Thoracic aorta (tissue), 2 donors: Measurements from ENCODE around the gene COL12A1. TPM values are rescaled to one million over a fixed set of nuclear protein-coding genes. Genes with fewer than 3 reads are reported as not detected.

Source experiments
- ATAC-seq: fragments of 150-250 bp; one replicate; pipeline ENCODE4 v1.8.0; 2017; ENCODE audit warnings: low read depth; ENCODE audit not compliant: insufficient number of reproducible peaks, low FRiP score
- DNase-seq: peaks from one replicate; pipeline ENCODE4 v3.0.0-alpha.2; 2020; ENCODE audit warnings: low spot score
- H3K27ac ChIP-seq, 2 donors: fragments of 200-600 bp; sonication (generic); 1 replicate in 1 of 2; 2 replicates in 1 of 2; pipeline ENCODE4 v1.5.1; 2016; ENCODE audit warnings: mild to moderate bottlenecking in 2 of 2, moderate library complexity in 2 of 2
- H3K27me3 ChIP-seq: fragments of 200-600 bp; sonication (generic); replicated peaks from 2 replicates; pipeline ENCODE4 v1.6.0; 2016; ENCODE audit warnings: mild to moderate bottlenecking; ENCODE audit not compliant: insufficient read depth
- H3K36me3 ChIP-seq: fragments of 200-600 bp; sonication (generic); one replicate; pipeline ENCODE4 v1.5.1; 2016
- H3K4me1 ChIP-seq, 2 donors: fragments of 200-600 bp; sonication (generic); 1 replicate in 1 of 2; 2 replicates in 1 of 2; pipeline versions ENCODE4 v1.5.1 to v1.6.0; 2016; ENCODE audit warnings: low read depth in 2 of 2, mild to moderate bottlenecking in 1 of 2; ENCODE audit not compliant: control insufficient read depth in 1 of 2
- H3K4me3 ChIP-seq: fragments of 200-600 bp; sonication (generic); 2 replicates; pipeline ENCODE4 v1.5.1; 2016; ENCODE audit warnings: mild to moderate bottlenecking
- H3K9me3 ChIP-seq: fragments of 200-600 bp; sonication (generic); 2 replicates; pipeline ENCODE4 v1.5.1; 2016
- total RNA-seq, 2 donors: library from RNA; depleted of rRNA; stranded (reverse); fragments of >200 nt; gene quantifications; one replicate each; pipeline versions ENCODE4 v1.1.0 to v1.2.3, GENCODE V29; 2016
- TF ChIP-seq, protein P1 (sequence below): fragments of 200-600 bp; sonication (generic); IDR thresholded peaks from one replicate; pipeline ENCODE4 v1.5.1; 2019; ENCODE audit warnings: antibody characterized with exemption

The COL12A1 gene
- total RNA-seq, 2 donors from 2014 or later, result 92.3 to 131 TPM

- ATAC-seq, result no peak
- TF ChIP-seq, protein P1, sequence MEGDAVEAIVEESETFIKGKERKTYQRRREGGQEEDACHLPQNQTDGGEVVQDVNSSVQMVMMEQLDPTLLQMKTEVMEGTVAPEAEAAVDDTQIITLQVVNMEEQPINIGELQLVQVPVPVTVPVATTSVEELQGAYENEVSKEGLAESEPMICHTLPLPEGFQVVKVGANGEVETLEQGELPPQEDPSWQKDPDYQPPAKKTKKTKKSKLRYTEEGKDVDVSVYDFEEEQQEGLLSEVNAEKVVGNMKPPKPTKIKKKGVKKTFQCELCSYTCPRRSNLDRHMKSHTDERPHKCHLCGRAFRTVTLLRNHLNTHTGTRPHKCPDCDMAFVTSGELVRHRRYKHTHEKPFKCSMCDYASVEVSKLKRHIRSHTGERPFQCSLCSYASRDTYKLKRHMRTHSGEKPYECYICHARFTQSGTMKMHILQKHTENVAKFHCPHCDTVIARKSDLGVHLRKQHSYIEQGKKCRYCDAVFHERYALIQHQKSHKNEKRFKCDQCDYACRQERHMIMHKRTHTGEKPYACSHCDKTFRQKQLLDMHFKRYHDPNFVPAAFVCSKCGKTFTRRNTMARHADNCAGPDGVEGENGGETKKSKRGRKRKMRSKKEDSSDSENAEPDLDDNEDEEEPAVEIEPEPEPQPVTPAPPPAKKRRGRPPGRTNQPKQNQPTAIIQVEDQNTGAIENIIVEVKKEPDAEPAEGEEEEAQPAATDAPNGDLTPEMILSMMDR, result no peak
- H3K27me3 ChIP-seq, result no peaks in the 10 kb centered on the region
Measured at GRCh38 chr6:75233092-75233615, 27.3 kb upstream of the COL12A1 start.

DNA sequence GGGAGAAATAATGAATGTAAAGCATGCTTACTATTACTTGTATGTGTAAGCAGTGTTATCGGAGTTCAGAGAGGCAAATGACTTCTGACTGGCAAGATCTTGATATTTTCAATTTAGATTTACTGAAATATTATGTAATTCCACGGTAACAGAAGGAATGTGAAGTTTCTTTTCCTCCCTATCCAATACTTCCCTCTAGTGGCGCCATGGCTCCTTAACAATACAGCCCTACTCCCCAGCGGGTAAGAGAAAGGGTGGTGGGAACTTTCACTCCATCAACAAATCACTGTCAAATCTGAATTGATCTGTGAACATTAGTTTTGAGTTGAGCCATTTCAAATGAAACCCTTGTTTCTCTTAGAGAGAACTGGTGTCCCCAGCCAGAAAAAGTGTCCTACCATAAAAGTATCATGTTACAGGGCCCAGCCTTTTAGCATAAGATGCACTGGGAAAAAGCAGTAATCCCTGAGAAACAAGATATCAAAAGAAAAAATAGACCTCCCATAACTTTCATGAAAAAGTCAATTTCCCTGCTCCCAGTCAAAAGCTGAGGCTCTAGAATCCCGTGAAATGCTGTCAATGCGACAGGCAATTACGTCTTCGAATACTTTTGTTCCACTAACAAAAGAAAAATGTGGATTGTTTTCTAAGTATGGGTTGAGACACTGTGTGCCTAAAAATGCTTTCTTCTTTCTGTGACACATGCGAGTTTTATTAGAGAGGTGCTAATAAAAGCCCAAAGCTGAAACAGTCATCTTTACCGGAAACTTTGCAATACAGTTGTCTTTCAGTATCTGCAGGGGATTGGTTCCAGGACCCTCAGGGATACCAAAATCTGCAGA, 24.9 kb upstream of the COL12A1 start:
- no peaks in the 10 kb centered on the region for H3K9me3 ChIP-seq
- TF ChIP-seq, protein P1, result peak; percentile 62
- DNase-seq (no peak), ATAC-seq (peak; percentile 79)
- H3K27ac ChIP-seq, result no peak overlapping the region
- H3K36me3 ChIP-seq, result no peaks in the 10 kb centered on the region
- H3K4me3 ChIP-seq, result no peak overlapping the region
- peaks cover 7 to 14% of the 10 kb centered on the region in 2 donors for H3K4me1 ChIP-seq
- H3K27me3 ChIP-seq, result no peaks in the 10 kb centered on the region

More at GRCh38 chr6:75233092-75233615, 27.3 kb upstream of the COL12A1 start:
- DNase-seq, result no peak
- H3K4me1 ChIP-seq, result peaks cover 7 to 14% of the 10 kb centered on the region in 2 donors
- H3K9me3 ChIP-seq, result no peaks in the 10 kb centered on the region
- H3K36me3 ChIP-seq, result peaks cover 6% of the 10 kb centered on the region
- no peak overlapping the region for H3K4me3 ChIP-seq
- no peak overlapping the region for H3K27ac ChIP-seq

DNA sequence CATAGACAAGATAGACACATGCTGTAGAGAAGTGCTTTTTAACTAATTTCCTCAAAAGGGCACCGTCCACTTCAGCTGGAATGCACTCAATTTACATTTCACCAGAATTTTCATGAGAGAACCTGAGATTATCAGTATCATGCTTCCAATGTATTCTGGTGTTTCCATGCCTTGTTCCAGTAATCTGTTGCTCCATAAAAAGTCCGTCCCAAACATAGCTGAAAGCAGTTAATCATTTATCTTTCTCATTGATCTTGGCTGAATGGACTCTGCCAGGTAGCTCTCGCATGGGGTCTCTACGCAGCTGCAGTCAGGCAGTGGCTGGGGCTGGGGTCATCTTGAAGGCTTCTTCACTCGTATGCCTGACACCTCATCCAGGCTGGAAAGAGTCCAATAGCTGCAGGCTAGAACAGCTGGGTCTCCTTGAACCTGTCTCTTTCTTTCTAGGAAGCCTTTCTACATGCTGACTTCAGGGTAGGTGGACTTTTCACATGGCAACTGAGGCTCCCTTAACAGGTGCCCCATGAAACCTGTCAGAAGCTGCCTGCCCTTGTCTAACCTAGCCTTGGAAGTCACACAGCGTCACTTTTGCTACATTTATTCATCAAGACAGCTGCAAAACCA, 18.6 kb upstream of the COL12A1 start:
- ATAC-seq (no peak), DNase-seq (no peak)
- Histone ChIP-seq H3K4me3 (no peak overlapping the region), H3K36me3 (no peaks in the 10 kb centered on the region), H3K27me3 (no peaks in the 10 kb centered on the region), H3K27ac (no peak overlapping the region), H3K9me3 (no peaks in the 10 kb centered on the region), H3K4me1 (peaks cover 4 to 16% of the 10 kb centered on the region in 2 donors)
- TF ChIP-seq, protein P1, result no peak

DNA sequence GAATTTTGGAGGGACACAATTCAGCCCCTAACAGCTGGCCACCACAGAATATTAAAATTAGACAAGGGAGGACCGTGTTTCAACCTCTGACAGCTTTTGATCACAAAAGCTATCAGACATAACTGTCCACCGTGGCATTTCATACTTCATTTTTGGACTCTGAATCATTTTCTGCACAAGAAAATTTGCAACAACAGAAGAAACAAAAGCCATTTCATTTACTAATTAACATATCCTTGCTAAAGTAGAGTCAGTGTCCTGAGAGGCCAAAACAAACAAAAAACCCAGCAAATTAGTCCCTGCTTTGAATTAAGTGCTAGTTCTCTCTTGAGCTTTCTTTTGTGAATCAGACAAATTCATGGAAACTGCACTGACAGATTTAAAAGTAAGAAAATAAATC, 17.6 kb upstream of the COL12A1 start:
- H3K27ac ChIP-seq, result no peak overlapping the region
- ATAC-seq (no peak), DNase-seq (no peak)
- H3K4me1 ChIP-seq, result peaks cover 4 to 16% of the 10 kb centered on the region in 2 donors
- TF ChIP-seq, protein P1, result no peak
- no peaks in the 10 kb centered on the region for H3K9me3 ChIP-seq
- no peak overlapping the region for H3K4me3 ChIP-seq
- no peaks in the 10 kb centered on the region for H3K27me3 ChIP-seq
- no peaks in the 10 kb centered on the region for H3K36me3 ChIP-seq

GRCh38 chr6:75222261-75222660, 16.4 kb upstream of the COL12A1 start:
- TF ChIP-seq, protein P1, result no peak
- H3K9me3 ChIP-seq, result no peaks in the 10 kb centered on the region
- H3K27ac ChIP-seq, result peak overlapping the region in 1 of 2 donors; percentile 22
- peaks cover 4 to 16% of the 10 kb centered on the region in 2 donors for H3K4me1 ChIP-seq
- H3K4me3 ChIP-seq, result no peak overlapping the region
- no peak for DNase-seq
- no peaks in the 10 kb centered on the region for H3K36me3 ChIP-seq
- ATAC-seq, result no peak
- H3K27me3 ChIP-seq, result no peaks in the 10 kb centered on the region
